Uterus (tissue), 4 donors: Measurements from ENCODE around the gene NEK10. TPM values are rescaled to one million over a fixed set of nuclear protein-coding genes. Genes with fewer than 3 reads are reported as not detected.

Experiments
- DNase-seq, 2 donors: peaks; one replicate each; pipeline ENCODE4 v3.0.0-alpha.2; 2019 to 2020
- H3K27ac ChIP-seq, 2 donors: fragments of 200-600 bp; sonication (generic); 1 replicate in 1 of 2; 2 replicates in 1 of 2; pipeline ENCODE4 v1.5.1; 2016 to 2018
- H3K27me3 ChIP-seq, 2 donors: fragments of 200-600 bp; sonication (generic); one replicate each; pipeline ENCODE4 v1.5.1; 2018 to 2019; ENCODE audit warnings: control low read depth in 1 of 2
- H3K36me3 ChIP-seq, 2 donors: fragments of 200-600 bp; sonication (generic); one replicate each; pipeline ENCODE4 v1.5.1; 2019; ENCODE audit warnings: control low read depth in 1 of 2
- H3K4me1 ChIP-seq, 2 donors: fragments of 200-600 bp; sonication (generic); one replicate each; pipeline ENCODE4 v1.5.1; 2018 to 2019; ENCODE audit warnings: control low read depth in 1 of 2
- H3K4me3 ChIP-seq, 2 donors: fragments of 200-600 bp; sonication (generic); 1 replicate in 1 of 2; 2 replicates in 1 of 2; pipeline ENCODE4 v1.5.1; 2018 to 2019; ENCODE audit warnings: mild to moderate bottlenecking in 1 of 2
- H3K9me3 ChIP-seq, 2 donors: fragments of 200-600 bp; sonication (generic); one replicate each; pipeline ENCODE4 v1.5.1; 2019; ENCODE audit warnings: control low read depth in 1 of 2
- CTCF ChIP-seq, 4 experiments: fragments of 200-600 bp in 2 of 4; fragments of 450-650 bp in 2 of 4; sonication (generic) in 2 of 4; IDR thresholded peaks; one replicate each; pipeline ENCODE4 v1.5.1; 2016 to 2019; ENCODE audit warnings: antibody characterized with exemption in 4 of 4, mild to moderate bottlenecking in 2 of 4, moderate library complexity in 1 of 4
- POLR2A ChIP-seq, 2 donors: fragments of 450-650 bp; IDR thresholded peaks; one replicate each; pipeline ENCODE4 v1.6.1; 2016; ENCODE audit warnings: antibody characterized with exemption in 2 of 2, mild to moderate bottlenecking in 1 of 2, moderate library complexity in 1 of 2
- intact Hi-C: fragments of 100-400 bp; cut with DNase I; formaldehyde crosslinking; loops from one replicate; pipeline ENCODE4 v1.15.1; 2023; ENCODE audit warnings: low total_unique reads
- total RNA-seq, 4 donors: library from RNA; depleted of rRNA in 3 of 4; stranded (reverse); fragments of >200 nt in 3 of 4; gene quantifications; one replicate each; pipeline versions ENCODE4 v1.1.0 to v1.2.4, GENCODE V29; 2014 to 2023
- donor health status: DM: yes; HTN: yes; CAD: no.

The NEK10 gene
- total RNA-seq, 4 donors from 2014 or later, result under 0.01 to 8.3 (median 0.83) TPM

- no peak for TF ChIP-seq CTCF (IDR thresholded peaks at IDR 0.05)
- TF ChIP-seq POLR2A (IDR thresholded peaks at IDR 0.05), result no peak
- no peaks in the 10 kb centered on the region for H3K36me3 ChIP-seq
- intact Hi-C loops, result no loop called here
These were observed 279.5 kb downstream of the NEK10 start for GRCh38 chr3:27089645-27090044.

GRCh38 chr3:27089068-27089467 lies 280.1 kb downstream of the NEK10 start:
- H3K27ac ChIP-seq, result no peak overlapping the region
- no peaks in the 10 kb centered on the region for H3K4me1 ChIP-seq
- H3K27me3 ChIP-seq, result no peaks in the 10 kb centered on the region
- no peak for DNase-seq
- intact Hi-C loops, result no loop called here
- no peaks in the 10 kb centered on the region for H3K36me3 ChIP-seq
- no peak for TF ChIP-seq POLR2A (IDR thresholded peaks at IDR 0.05)
- no peak for TF ChIP-seq CTCF (IDR thresholded peaks at IDR 0.05)
- H3K4me3 ChIP-seq, result no peak overlapping the region
- H3K9me3 ChIP-seq, result no peaks in the 10 kb centered on the region

More at GRCh38 chr3:27089645-27090044, 279.5 kb downstream of the NEK10 start:
- H3K27ac ChIP-seq, result no peak overlapping the region
- no peak for DNase-seq
- no peaks in the 10 kb centered on the region for H3K4me1 ChIP-seq
- H3K4me3 ChIP-seq, result no peak overlapping the region
- H3K27me3 ChIP-seq, result no peaks in the 10 kb centered on the region
- H3K9me3 ChIP-seq, result no peaks in the 10 kb centered on the region

DNA sequence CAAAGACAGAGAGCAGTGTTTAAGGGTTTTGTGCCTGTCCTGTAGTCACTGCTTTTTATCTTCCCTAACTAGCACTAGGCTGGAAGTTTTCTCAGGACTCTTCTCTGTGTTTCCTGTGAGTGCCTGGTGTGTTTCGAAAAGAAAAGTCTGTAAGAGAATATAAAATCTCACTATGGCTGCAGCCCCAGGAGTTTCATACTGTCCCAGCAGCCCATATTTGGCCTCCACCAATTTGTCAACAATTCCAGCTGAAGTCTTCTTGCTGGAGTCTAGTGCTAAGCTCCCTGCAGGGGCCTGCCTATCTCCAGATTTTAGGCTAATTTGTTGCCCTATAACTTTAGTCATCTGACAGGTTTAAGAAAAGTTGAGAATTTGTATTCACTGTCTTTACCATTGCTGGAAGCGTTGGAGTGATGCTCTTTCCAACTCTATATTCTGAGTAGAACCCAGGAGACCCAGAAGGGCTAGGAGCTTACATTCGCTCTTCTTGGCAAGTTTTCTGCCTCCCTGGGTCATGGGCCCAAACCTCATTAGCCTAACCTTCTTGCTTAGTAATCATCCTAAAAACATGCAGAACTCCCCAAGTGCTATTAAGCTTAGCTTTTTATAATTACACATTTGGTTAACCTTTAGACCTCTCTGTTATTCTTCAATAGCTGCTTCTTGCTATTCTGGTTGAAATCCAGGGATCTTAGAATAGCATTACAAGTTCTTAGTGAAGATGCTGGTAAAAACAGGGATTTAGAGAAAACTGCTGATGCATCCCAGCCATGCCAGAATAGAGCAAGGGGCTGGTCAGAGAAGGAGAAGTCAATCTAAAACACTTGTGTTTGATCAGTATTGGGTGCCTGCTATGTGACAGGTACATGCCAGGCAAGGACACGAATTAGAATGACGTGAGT lies 283.1 kb downstream of the NEK10 start:
- Histone ChIP-seq H3K36me3 (no peaks in the 10 kb centered on the region), H3K4me3 (no peak overlapping the region), H3K4me1 (no peaks in the 10 kb centered on the region), H3K27me3 (no peaks in the 10 kb centered on the region), H3K27ac (no peak overlapping the region), H3K9me3 (no peaks in the 10 kb centered on the region)
- no peak for DNase-seq
- intact Hi-C loops, result no loop called here
- TF ChIP-seq CTCF (IDR thresholded peaks at IDR 0.05), result no peak
- no peak for TF ChIP-seq POLR2A (IDR thresholded peaks at IDR 0.05)

DNA sequence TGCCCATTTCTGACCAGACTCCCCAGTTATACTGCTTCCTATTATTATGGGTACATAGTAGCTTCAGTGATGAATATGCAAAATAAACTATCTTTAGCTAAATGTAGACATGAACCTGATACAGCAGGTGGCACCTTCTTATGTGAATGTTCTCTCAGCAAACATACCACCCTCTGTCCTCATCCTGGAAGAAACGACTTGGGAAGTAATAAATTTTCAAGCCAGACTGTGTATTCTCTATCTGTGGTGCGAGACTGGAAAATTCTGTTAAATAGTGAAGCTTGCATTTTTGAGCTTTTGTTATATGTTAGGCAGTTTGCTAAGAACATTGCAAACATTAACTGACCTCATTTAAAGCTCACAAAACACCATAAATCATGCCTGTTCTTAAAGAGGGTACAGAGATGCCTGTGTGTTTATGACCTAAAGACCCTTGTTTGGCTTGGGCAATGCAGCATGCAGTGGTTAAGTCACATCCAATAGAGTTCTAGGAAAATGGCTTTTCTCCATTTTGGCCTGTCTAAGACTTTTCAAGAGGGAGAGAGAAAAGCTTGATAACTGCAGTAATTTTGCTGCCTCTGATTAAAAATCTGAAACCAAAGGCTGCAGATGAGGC lies 287.1 kb downstream of the NEK10 start:
- Histone ChIP-seq H3K36me3 (no peaks in the 10 kb centered on the region), H3K27ac (no peak overlapping the region), H3K9me3 (no peaks in the 10 kb centered on the region), H3K4me1 (no peaks in the 10 kb centered on the region), H3K27me3 (no peaks in the 10 kb centered on the region), H3K4me3 (no peak overlapping the region)
- no peak for TF ChIP-seq CTCF (IDR thresholded peaks at IDR 0.05)
- TF ChIP-seq POLR2A (IDR thresholded peaks at IDR 0.05), result no peak
- intact Hi-C loops, result no loop called here
- DNase-seq, result no peak

GRCh38 chr3:27081566-27081965 lies 287.6 kb downstream of the NEK10 start:
- Histone ChIP-seq H3K4me3 (no peak overlapping the region), H3K27ac (no peak overlapping the region), H3K4me1 (no peaks in the 10 kb centered on the region), H3K9me3 (no peaks in the 10 kb centered on the region), H3K27me3 (no peaks in the 10 kb centered on the region), H3K36me3 (no peaks in the 10 kb centered on the region)
- TF ChIP-seq POLR2A (IDR thresholded peaks at IDR 0.05) (no peak), CTCF (IDR thresholded peaks at IDR 0.05) (no peak)
- DNase-seq, result no peak
- intact Hi-C loops, result no loop called here
